AG08395 (cell line): Measurements from ENCODE around the gene HHIP.

ENCODE experiments used
- DNase-seq: peaks from one replicate; pipeline ENCODE4 v3.0.0; 2012; ENCODE audit warnings: mixed read lengths, low spot score

HHIP gene

GRCh38 chr4:144705601-144706590 is 59.9 kb downstream of the HHIP start:
- DNase-seq, result no peak

- peak; percentile 2 for DNase-seq
Measured at GRCh38 chr4:144709159-144709558, 63.2 kb downstream of the HHIP start.

GRCh38 chr4:144709793-144710525 is 64.0 kb downstream of the HHIP start:
- DNase-seq, result peak; percentile 28

- DNase-seq, result no peak
Measured at GRCh38 chr4:144710526-144710912, 64.6 kb downstream of the HHIP start.

GRCh38 chr4:144711700-144712456 is 65.9 kb downstream of the HHIP start:
- no peak for DNase-seq

GRCh38 chr4:144712775-144713174 is 66.8 kb downstream of the HHIP start:
- no peak for DNase-seq

GRCh38 chr4:144714166-144714565 is 68.2 kb downstream of the HHIP start:
- no peak for DNase-seq

GRCh38 chr4:144715230-144715629 is 69.3 kb downstream of the HHIP start:
- no peak for DNase-seq

- no peak for DNase-seq
Measured at GRCh38 chr4:144716778-144717177, 70.8 kb downstream of the HHIP start.

- DNase-seq, result no peak
Measured at GRCh38 chr4:144718958-144719512, 73.1 kb downstream of the HHIP start.

- DNase-seq, result no peak
Measured at GRCh38 chr4:144720491-144720890, 74.5 kb downstream of the HHIP start.

- DNase-seq, result no peak
Measured at GRCh38 chr4:144721994-144722393, 76.0 kb downstream of the HHIP start.

GRCh38 chr4:144723471-144723870 is 77.5 kb downstream of the HHIP start:
- DNase-seq, result no peak

GRCh38 chr4:144729175-144729574 is 83.2 kb downstream of the HHIP start:
- no peak for DNase-seq

- DNase-seq, result no peak
Measured at GRCh38 chr4:144732584-144733428, 86.8 kb downstream of the HHIP start.

- no peak for DNase-seq
Measured at GRCh38 chr4:144733566-144733965, 87.6 kb downstream of the HHIP start.

GRCh38 chr4:144734522-144734921 is 88.6 kb downstream of the HHIP start:
- no peak for DNase-seq

- no peak for DNase-seq
Measured at GRCh38 chr4:144738649-144739048, 92.7 kb downstream of the HHIP start.

GRCh38 chr4:144739511-144740033 is 93.6 kb downstream of the HHIP start:
- no peak for DNase-seq

- no peak for DNase-seq
Measured at GRCh38 chr4:144740316-144740715, 94.4 kb downstream of the HHIP start.
